ENCODE data around the gene NIP7. TPM values are rescaled to one million over a fixed set of nuclear protein-coding genes. Genes with fewer than 3 reads are reported as not detected.
"Not testable (repeated sequence)": the region's sequence is repeated elsewhere in the genome, so short reads cannot be mapped to it uniquely, and the experiment has no call there.

NIP7 gene
- total and polyA plus RNA-seq, 2 experiments from 2014 or later, result 30.4 to 47.4 TPM

DNA sequence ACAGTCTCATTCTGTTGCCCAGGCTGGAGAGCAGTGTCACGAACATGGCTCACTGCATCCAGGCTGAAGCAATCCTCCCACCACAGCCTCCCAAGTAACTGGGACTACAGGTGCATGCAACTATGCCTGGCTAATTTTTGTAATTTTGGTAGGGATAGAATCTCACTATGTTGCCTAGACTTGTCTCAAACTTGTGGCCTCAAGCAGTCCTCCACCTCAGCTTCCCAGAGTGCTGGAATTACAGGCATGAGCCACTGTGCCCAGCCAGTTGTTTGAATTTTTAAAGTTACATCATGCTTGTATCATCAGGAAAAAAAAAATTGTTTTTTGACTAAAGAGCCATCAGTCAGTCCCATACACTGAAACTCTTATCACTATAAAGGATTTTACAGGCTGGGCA is 45.5 kb upstream of the NIP7 start (continued):
- TF ChIP-seq REST (IDR thresholded peaks at IDR 0.05; ENCODE audit: unreplicated experiment), result no peak
- TF ChIP-seq, protein P1, sequence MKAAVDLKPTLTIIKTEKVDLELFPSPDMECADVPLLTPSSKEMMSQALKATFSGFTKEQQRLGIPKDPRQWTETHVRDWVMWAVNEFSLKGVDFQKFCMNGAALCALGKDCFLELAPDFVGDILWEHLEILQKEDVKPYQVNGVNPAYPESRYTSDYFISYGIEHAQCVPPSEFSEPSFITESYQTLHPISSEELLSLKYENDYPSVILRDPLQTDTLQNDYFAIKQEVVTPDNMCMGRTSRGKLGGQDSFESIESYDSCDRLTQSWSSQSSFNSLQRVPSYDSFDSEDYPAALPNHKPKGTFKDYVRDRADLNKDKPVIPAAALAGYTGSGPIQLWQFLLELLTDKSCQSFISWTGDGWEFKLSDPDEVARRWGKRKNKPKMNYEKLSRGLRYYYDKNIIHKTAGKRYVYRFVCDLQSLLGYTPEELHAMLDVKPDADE (IDR thresholded peaks at IDR 0.05), result no peak

DNA sequence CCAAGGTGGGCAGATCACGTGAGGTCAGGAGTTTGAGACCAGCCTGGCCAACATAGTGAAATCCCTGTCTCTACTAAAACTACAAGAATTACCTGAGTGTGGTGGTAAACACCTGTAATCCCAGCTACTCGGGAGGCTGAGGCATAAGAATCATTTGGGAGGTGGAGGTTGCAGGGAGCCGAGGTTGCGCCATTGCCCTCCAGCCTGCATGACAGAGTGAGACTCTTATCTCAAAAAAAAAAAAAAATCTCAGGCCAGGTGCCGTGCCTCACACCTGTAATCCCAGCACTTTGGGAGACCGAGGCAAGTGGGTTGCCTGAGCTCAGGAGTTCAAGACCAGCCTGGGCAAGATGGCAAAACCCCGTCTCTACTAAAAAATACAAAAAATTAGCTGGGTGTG is 42.8 kb upstream of the NIP7 start:
- not testable (repeated sequence) for H3K36me3 ChIP-seq (ENCODE audit: insufficient read depth); H3K4me3 Mint-ChIP-seq; H3K4me2 ChIP-seq; H4K20me1 ChIP-seq (replicated peaks; ENCODE audit: insufficient read depth); H3F3A ChIP-seq (replicated peaks; ENCODE audit: low read depth); H3K27me3 Mint-ChIP-seq (ENCODE audit: insufficient read depth, low read depth, poor library complexity); H3K4me1 ChIP-seq (ENCODE audit: insufficient read depth); H3K27ac ChIP-seq (ENCODE audit: low read depth); H3K27ac Mint-ChIP-seq; H3K4me3 ChIP-seq; H3K9me3 Mint-ChIP-seq; H3K4me1 Mint-ChIP-seq; H3K27me3 ChIP-seq (ENCODE audit: insufficient read depth); H3K79me2 ChIP-seq (replicated peaks; ENCODE audit: insufficient read depth); DNase-seq (ENCODE audit: low spot score); H3K9me2 ChIP-seq (ENCODE audit: insufficient read depth); ATAC-seq; H2AFZ ChIP-seq
- peaks cover 16% of the 10 kb centered on the region for H3K36me3 Mint-ChIP-seq (ENCODE audit: low read depth)

- no peak for DNase-seq (ENCODE audit: low spot score)
- no peak for ATAC-seq
- Histone ChIP-seq H3K36me3 (ENCODE audit: insufficient read depth) (0 out of 2 replicates have a peak, but pooled peaks cover 3% of the 10 kb centered on the region), H3K27me3 (ENCODE audit: insufficient read depth) (no peaks in the 10 kb centered on the region), H4K20me1 (replicated peaks; ENCODE audit: insufficient read depth) (no peaks in the 10 kb centered on the region; the same call in 1 of the 2 replicates), H2AFZ (no peak overlapping the region), H3K4me3 (no peak overlapping the region), H3K27ac (ENCODE audit: low read depth) (no peak overlapping the region), H3K4me2 (no peak overlapping the region), H3K79me2 (replicated peaks; ENCODE audit: insufficient read depth) (no peaks in the 10 kb centered on the region), H3F3A (replicated peaks; ENCODE audit: low read depth) (peaks cover 4% of the 10 kb centered on the region; the same call in 1 of the 2 replicates), H3K9me2 (ENCODE audit: insufficient read depth) (no peaks in the 10 kb centered on the region), H3K4me1 (ENCODE audit: insufficient read depth) (no peaks in the 10 kb centered on the region)
- Mint-ChIP-seq H3K27me3 (ENCODE audit: insufficient read depth, low read depth, poor library complexity) (peaks cover 1% of the 10 kb centered on the region), H3K27ac (no peak overlapping the region), H3K36me3 (ENCODE audit: low read depth) (peaks cover 16% of the 10 kb centered on the region), H3K4me3 (no peak overlapping the region), H3K9me3 (no peaks in the 10 kb centered on the region), H3K4me1 (no peaks in the 10 kb centered on the region)
- TF ChIP-seq ZNF331 (CRISPR knock-in tag; IDR thresholded peaks at IDR 0.05; ENCODE audit: low read depth), result no peak
- TF ChIP-seq REST (IDR thresholded peaks at IDR 0.05; ENCODE audit: unreplicated experiment), result no peak
- TF ChIP-seq JUNB (IDR thresholded peaks at IDR 0.05; ENCODE audit: unreplicated experiment), result no peak
- TF ChIP-seq POLR2AphosphoS5 (IDR thresholded peaks at IDR 0.05; ENCODE audit: low read depth), result no peak
- no peak for TF ChIP-seq STAT1 (IDR thresholded peaks at IDR 0.05; ENCODE audit: unreplicated experiment)
- no peak for TF ChIP-seq ZNF114 (CRISPR knock-in tag; IDR thresholded peaks at IDR 0.05)
- TF ChIP-seq EZH2 (IDR thresholded peaks at IDR 0.05; ENCODE audit: low read depth, unreplicated experiment), result no peak
These were observed 41.3 kb upstream of the NIP7 start for GRCh38 chr16:69298261-69298660.
